ENCODE data around the gene ANAPC2.
"Not testable (repeated sequence)": the region's sequence is repeated elsewhere in the genome, so short reads cannot be mapped to it uniquely, and the experiment has no call there.

Gene ANAPC2

GRCh38 chr9:137141050-137141810 lies 47.1 kb downstream of the ANAPC2 start:
- no peak for DNase-seq

GRCh38 chr9:137140151-137141012 lies 48.0 kb downstream of the ANAPC2 start:
- DNase-seq = no peak

GRCh38 chr9:137139468-137140150 lies 48.8 kb downstream of the ANAPC2 start:
- no peak for DNase-seq

GRCh38 chr9:137138722-137139467 lies 49.5 kb downstream of the ANAPC2 start, which contains the start of gene GRIN1:
Gene GRIN1 (plus strand): TSS chr9:137139154. CDS start chr9:137139487, 333 bp downstream.
- DNase-seq = no peak

- no peak for DNase-seq
Measured at GRCh38 chr9:137138058-137138721, 50.2 kb downstream of the ANAPC2 start.

GRCh38 chr9:137136881-137137607 lies 51.3 kb downstream of the ANAPC2 start:
- DNase-seq = no peak

GRCh38 chr9:137136261-137136880 lies 52.0 kb downstream of the ANAPC2 start:
- no peak for DNase-seq

- not testable (repeated sequence) for DNase-seq
Measured at GRCh38 chr9:137135154-137135553, 53.2 kb downstream of the ANAPC2 start.

GRCh38 chr9:137134191-137134590 lies 54.2 kb downstream of the ANAPC2 start:
- DNase-seq = no peak

GRCh38 chr9:137130176-137130755 lies 58.1 kb downstream of the ANAPC2 start:
- DNase-seq = no peak

- peak; percentile 78 to 88 for DNase-seq
Measured at GRCh38 chr9:137129456-137130175, 58.7 kb downstream of the ANAPC2 start.

- DNase-seq = peak in 1 of 2 experiments; percentile 2
Measured at GRCh38 chr9:137128862-137129455, 59.4 kb downstream of the ANAPC2 start.

GRCh38 chr9:137128158-137128861 lies 60.0 kb downstream of the ANAPC2 start:
- DNase-seq = no peak

- peak; percentile 72 to 75 for DNase-seq
Measured at GRCh38 chr9:137127301-137128157, 60.8 kb downstream of the ANAPC2 start.

- peak in 1 of 2 experiments; percentile 11 for DNase-seq
Measured at GRCh38 chr9:137126786-137127185, 61.6 kb downstream of the ANAPC2 start.
